Fibroblast of mammary gland (primary cell): Measurements from ENCODE around the gene SH3BGRL3.

Experiments
- DNase-seq: peaks from one replicate; pipeline ENCODE4 v3.0.0-alpha.2; 2010; ENCODE audit warnings: low read depth
- H3K4me3 ChIP-seq: 2 replicates; pipeline ENCODE4 v1.5.1; 2011; ENCODE audit warnings: low read depth, mild to moderate bottlenecking, low read length, moderate library complexity; ENCODE audit not compliant: control insufficient read depth
- TF ChIP-seq, protein P1 (sequence below): conservative IDR thresholded peaks from 2 replicates; pipeline ENCODE4 v1.5.1; 2011; ENCODE audit warnings: low read depth, low read length, inconsistent platforms; ENCODE audit not compliant: control insufficient read depth, insufficient read depth

SH3BGRL3 gene

DNA sequence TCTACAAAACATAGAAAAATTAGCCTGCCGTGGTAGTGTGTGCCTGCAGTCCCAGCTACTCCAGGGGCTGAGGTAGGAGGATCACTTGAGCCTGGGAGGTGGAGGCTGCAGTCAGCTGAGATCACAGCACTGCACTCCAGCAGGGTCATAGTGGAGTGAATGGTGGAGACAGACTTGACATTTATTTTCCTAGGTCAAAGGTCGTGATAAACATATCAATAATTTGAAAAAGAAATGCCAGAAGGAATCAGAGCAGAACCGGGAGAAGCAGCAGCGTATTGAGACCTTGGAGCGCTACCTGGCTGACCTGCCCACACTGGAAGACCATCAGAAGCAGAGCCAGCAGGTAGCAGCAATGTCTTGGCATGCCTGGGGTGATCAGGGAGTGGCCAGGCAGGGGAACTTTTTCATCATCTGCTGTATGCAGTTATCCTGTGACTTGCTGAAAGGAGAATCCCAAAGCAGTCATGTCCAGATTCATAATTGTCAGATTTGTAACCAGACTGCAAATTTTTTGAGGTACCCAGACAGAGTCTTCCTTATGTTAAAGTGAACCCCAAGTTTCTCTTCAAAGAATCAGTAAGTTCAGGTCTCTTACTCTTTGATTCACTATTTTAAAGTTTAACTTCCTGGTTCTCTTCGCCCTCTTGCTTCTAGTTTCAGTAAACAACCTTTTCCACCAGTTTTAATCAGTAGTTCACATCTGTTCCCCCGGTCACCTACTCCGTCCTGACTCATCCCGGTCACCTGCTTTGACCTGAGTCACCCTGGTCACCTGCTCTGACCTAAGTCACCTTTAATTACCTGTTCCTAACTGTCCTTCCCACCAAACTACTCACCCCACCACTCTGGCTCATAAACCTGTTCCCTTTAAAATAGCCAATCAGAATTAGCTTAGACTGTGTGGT lies 11.3 kb upstream of the SH3BGRL3 start:
- TF ChIP-seq, protein P1, sequence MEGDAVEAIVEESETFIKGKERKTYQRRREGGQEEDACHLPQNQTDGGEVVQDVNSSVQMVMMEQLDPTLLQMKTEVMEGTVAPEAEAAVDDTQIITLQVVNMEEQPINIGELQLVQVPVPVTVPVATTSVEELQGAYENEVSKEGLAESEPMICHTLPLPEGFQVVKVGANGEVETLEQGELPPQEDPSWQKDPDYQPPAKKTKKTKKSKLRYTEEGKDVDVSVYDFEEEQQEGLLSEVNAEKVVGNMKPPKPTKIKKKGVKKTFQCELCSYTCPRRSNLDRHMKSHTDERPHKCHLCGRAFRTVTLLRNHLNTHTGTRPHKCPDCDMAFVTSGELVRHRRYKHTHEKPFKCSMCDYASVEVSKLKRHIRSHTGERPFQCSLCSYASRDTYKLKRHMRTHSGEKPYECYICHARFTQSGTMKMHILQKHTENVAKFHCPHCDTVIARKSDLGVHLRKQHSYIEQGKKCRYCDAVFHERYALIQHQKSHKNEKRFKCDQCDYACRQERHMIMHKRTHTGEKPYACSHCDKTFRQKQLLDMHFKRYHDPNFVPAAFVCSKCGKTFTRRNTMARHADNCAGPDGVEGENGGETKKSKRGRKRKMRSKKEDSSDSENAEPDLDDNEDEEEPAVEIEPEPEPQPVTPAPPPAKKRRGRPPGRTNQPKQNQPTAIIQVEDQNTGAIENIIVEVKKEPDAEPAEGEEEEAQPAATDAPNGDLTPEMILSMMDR = no peak

DNA sequence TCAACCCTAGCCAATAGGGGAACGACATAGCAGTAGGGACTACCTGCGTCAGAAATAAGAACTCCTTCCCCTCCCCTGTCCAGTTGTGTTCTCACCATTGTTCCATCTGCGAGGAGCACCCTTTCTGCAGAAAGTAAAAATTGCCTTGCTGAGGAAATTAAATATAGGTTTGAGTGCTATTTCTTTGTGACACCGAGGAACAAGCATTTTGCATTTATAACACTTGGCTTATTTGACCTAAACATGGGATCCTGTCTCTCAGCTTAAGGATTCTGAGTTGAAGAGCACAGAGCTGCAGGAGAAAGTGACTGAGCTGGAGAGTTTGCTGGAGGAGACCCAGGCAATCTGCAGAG lies 10.7 kb upstream of the SH3BGRL3 start:
- H3K4me3 ChIP-seq = no peak overlapping the region
- DNase-seq = no peak
- TF ChIP-seq, protein P1 = no peak

More for the DNA sequence above, 11.3 kb upstream of the SH3BGRL3 start:
- no peak for DNase-seq
- no peak overlapping the region for H3K4me3 ChIP-seq

DNA sequence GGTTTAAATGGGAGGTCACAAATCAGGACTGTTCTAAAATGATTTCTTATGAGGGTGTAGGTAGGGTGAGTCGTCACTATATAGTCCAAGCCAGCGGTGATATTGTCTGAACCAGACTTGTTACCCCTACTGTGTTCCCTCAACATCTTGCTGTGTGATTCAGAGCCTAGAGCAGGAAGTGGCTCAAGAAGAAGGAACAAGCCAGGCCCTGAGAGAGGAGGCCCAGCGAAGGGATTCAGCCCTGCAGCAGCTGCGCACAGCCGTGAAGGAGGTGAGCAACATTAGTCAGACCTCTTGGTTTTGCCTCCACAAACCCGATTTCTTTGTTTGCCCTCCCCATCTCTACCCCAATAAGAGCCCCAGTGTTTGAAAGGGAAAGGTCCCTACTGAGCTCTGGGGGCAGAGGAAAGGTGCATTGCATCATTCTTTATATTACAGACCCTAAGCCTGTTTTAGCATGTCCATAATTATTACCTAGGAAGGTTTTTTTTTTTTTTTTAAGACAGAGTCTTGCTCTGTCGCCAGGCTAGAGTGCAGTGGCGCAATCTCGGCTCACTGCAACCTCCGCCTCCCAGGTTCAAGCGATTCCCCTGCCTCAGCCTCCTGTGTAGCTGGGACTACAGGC lies 5.0 kb upstream of the SH3BGRL3 start:
- peak; percentile 77 for DNase-seq
- H3K4me3 ChIP-seq = no peak overlapping the region
- TF ChIP-seq, protein P1 = no peak

DNA sequence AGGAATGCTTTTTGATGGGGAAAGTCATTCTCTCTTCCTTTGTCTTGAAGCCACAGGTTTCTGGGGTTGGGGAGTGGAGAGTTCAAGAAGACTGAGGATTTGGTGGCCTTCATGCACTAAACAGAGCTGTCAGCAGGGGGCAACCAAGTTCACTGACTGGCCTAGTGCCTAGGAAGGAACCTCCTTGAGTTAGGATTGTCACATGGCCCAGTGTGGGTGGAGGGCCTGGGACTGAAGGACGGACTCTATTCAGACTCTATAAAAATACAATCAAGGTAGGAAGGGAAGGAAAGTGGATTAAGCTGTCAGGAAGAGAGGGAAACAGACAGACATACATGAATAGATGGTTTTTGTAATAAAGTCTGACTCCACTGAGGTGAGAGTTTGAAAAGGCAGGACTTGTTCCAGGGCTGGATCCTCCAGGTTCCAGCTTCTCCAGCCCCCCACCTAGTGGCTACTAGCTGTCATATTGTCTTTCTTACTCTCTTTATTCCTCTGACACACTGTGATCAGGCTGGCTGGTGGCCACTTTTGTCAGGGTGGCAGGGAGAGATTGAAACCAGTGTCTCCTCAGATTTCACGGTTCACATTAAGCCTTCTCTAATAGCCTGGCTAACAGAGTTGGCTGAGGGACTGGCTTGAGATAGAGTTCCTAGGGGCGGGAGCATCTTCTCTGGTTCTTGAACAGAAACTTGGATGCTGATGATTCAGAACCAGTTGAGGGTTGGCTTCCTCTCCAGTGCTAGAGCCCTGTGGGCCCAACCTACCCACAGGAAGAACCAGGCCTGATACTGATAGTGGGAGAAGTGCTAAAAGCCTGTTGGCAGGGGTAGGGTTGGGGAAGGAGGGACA lies 4.1 kb upstream of the SH3BGRL3 start:
- TF ChIP-seq, protein P1 = peak; percentile 72
- no peak overlapping the region for H3K4me3 ChIP-seq
- DNase-seq = peak; percentile 99

DNA sequence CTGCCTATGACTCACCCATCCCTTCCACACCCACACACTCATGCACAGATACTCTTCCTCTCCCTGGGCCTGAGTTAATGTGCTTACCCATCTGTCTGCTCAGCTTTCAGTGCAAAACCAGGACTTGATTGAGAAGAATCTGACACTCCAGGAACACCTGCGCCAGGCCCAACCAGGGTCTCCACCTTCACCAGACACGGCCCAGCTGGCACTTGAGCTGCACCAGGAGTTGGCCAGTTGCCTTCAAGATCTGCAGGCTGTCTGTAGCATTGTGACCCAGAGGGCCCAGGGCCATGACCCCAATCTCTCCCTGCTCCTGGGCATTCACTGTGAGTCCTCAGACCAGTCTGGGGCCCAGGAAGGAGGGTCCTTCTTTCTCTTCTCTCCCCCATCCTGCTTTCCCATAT lies 3.5 kb upstream of the SH3BGRL3 start:
- DNase-seq = no peak
- TF ChIP-seq, protein P1 = no peak
- H3K4me3 ChIP-seq = no peak overlapping the region

DNA sequence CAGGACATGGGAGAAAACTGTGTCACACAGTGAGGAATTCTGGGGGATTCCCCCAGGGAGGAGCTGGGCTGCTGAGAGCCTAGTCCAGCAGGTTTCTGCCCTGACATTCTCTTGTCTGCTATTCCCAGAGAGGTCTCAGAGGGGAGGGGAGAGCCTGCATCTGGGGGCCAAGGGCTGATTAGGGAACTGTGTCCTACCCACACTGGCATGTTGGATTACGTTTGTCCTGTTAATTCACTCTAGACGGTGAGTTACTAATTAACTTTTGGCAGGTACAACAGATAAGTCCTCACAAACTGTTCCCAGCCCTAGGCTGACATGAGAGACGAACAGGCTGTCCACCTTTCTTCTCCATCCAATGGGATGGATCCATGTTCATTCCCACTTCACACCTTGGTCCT lies 2.6 kb upstream of the SH3BGRL3 start:
- TF ChIP-seq, protein P1 = no peak
- DNase-seq = no peak
- no peak overlapping the region for H3K4me3 ChIP-seq
